Esophagus squamous epithelium (tissue), 5 donors: ENCODE results near the gene TRIM33. TPM values are rescaled to one million over a fixed set of nuclear protein-coding genes. Genes with fewer than 3 reads are reported as not detected.

Experiments
- DNase-seq: peaks from one replicate; lab custom pipeline; 2025; lab: John Stamatoyannopoulos, UW
- H3K27ac ChIP-seq, 4 donors: fragments of 200-600 bp; sonication (generic); one replicate each; pipeline ENCODE4 v1.5.1; 2016 to 2019; ENCODE audit warnings: mild to moderate bottlenecking in 1 of 4
- H3K27me3 ChIP-seq, 4 donors: fragments of 200-600 bp; sonication (generic); 1 replicate in 3 of 4; 2 replicates in 1 of 4; pipeline versions ENCODE4 v1.5.1 to v1.6.0; 2017 to 2021; ENCODE audit warnings: antibody characterized with exemption in 1 of 4
- H3K36me3 ChIP-seq, 3 donors: fragments of 200-600 bp; sonication (generic); one replicate each; pipeline ENCODE4 v1.5.1; 2016 to 2019
- H3K4me1 ChIP-seq, 3 donors: fragments of 200-600 bp; sonication (generic); one replicate each; pipeline ENCODE4 v1.5.1; 2017 to 2019
- H3K4me3 ChIP-seq, 4 donors: fragments of 200-600 bp; sonication (generic); 1 replicate in 3 of 4; 2 replicates in 1 of 4; pipeline ENCODE4 v1.5.1; 2016 to 2019; ENCODE audit warnings: mild to moderate bottlenecking in 2 of 4, moderate library complexity in 1 of 4
- H3K9me3 ChIP-seq, 3 donors: fragments of 200-600 bp; sonication (generic); one replicate each; pipeline ENCODE4 v1.5.1; 2016 to 2019
- POLR2A ChIP-seq, 4 donors: fragments of 450-650 bp; IDR thresholded peaks; one replicate each; pipeline ENCODE4 v1.6.1; 2017; ENCODE audit warnings: antibody characterized with exemption in 4 of 4, mild to moderate bottlenecking in 4 of 4, moderate library complexity in 3 of 4
- WGBS, 2 donors: methylation state at CpG; one replicate each; pipeline ENCODE4 v1.1.5; 2018; 5-methylcytosine and 5-hydroxymethylcytosine counted together
- intact Hi-C: fragments of 100-400 bp; cut with DNase I; formaldehyde crosslinking; loops from one replicate; pipeline ENCODE4 v1.15.0; 2022
- total RNA-seq, 4 donors: library from RNA; depleted of rRNA; stranded (reverse); fragments of >200 nt; gene quantifications; one replicate each; pipeline ENCODE4 v1.1.0, GENCODE V29; 2016
- TF ChIP-seq, protein P1 (sequence below), 6 experiments: fragments of 450-650 bp in 4 of 6; fragments of 200-600 bp in 2 of 6; sonication (generic) in 2 of 6; IDR thresholded peaks; one replicate each; pipeline ENCODE4 v1.5.1; 2016 to 2019; ENCODE audit warnings: antibody characterized with exemption in 6 of 6, mild to moderate bottlenecking in 4 of 6, moderate library complexity in 4 of 6
- donor health status: DM: yes; HTN: yes; CAD: no.

The TRIM33 gene
- total RNA-seq, 4 donors from 2014 or later = 19.1 to 38.7 (median 25.4) TPM

DNA sequence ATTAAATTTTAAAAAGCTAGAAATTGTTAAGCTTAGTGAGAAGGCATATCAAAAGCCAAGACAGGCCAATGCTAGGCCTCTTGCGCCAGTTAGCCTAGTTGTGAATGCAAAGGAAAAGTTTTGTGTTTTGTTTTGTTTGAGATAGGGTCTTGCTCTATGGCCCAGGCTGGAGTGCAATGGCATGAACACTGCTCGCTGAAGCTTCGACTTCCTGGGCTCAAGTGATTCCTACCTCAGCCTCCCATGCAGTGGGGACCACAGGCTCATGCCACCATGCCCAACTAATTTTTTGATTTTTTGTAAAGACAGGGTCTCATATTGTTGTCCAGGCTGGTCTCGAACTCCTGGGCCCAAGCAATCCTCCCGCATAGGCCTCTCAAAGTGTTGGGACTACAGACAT, 40.3 kb downstream of the TRIM33 start:
- Histone ChIP-seq H3K4me3 (no peak overlapping the region), H3K27me3 (no peaks in the 10 kb centered on the region), H3K36me3 (peaks cover 0 to 5% (median 0%) of the 10 kb centered on the region in 3 donors), H3K27ac (no peak overlapping the region), H3K4me1 (peaks cover 10 to 53% (median 15%) of the 10 kb centered on the region in 3 donors), H3K9me3 (no peaks in the 10 kb centered on the region)
- TF ChIP-seq POLR2A (IDR thresholded peaks at IDR 0.05) = no peak
- TF ChIP-seq, protein P1, sequence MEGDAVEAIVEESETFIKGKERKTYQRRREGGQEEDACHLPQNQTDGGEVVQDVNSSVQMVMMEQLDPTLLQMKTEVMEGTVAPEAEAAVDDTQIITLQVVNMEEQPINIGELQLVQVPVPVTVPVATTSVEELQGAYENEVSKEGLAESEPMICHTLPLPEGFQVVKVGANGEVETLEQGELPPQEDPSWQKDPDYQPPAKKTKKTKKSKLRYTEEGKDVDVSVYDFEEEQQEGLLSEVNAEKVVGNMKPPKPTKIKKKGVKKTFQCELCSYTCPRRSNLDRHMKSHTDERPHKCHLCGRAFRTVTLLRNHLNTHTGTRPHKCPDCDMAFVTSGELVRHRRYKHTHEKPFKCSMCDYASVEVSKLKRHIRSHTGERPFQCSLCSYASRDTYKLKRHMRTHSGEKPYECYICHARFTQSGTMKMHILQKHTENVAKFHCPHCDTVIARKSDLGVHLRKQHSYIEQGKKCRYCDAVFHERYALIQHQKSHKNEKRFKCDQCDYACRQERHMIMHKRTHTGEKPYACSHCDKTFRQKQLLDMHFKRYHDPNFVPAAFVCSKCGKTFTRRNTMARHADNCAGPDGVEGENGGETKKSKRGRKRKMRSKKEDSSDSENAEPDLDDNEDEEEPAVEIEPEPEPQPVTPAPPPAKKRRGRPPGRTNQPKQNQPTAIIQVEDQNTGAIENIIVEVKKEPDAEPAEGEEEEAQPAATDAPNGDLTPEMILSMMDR (IDR thresholded peaks at IDR 0.05) = no peak
- intact Hi-C loops = no loop called here
- 64 to 74% methylated on average over 4 to 5 of the region's 5 CpGs for WGBS, 2 donors
- DNase-seq = no peak

DNA sequence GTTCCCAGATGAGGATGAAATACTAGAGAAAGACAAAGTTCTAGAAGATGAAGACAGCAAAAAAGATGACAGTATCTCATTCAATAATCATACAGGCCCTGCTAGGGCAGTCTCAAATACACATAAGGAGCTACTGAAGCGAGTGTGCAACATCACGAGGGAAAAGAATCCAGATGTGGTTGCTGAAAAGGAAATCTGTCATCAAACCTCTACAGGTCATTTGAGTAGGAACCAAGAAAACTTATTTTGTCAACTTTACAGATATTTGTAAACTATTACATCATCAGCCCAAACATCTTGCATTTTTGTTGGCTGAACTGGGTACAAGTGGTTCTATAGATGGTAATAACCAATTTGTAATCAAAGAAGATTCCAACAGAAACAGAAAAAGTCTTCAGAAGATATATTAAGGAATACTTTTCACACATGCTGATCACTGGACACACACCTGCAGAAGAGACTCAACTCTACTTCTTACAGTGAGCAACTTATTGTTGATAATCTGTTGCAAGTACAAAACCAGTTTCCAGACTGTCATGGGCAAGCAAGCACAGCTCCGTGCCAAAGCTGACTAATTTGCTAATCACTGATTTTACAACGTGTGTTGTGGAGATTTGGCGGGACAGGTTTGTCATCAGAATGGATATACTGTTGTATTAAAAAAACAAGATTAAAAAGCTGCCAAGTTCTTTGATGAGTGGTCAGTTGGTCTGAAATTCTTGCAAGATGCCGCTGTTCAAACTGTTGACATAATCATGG, 42.1 kb downstream of the TRIM33 start:
- peak overlapping the region in 3 of 4 donors; percentile 5 to 34 (median 6) for H3K27ac ChIP-seq
- WGBS, 2 donors = 41 to 52% methylated on average over 6 of the region's 6 CpGs
- intact Hi-C loops = no loop called here
- no peaks in the 10 kb centered on the region for H3K27me3 ChIP-seq
- no peak for DNase-seq
- peaks cover 10 to 60% (median 15%) of the 10 kb centered on the region in 3 donors for H3K4me1 ChIP-seq
- no peak for TF ChIP-seq POLR2A (IDR thresholded peaks at IDR 0.05)
- H3K9me3 ChIP-seq = no peaks in the 10 kb centered on the region
- H3K4me3 ChIP-seq = no peak overlapping the region
- peaks cover 0 to 5% (median 0%) of the 10 kb centered on the region in 3 donors for H3K36me3 ChIP-seq

DNA sequence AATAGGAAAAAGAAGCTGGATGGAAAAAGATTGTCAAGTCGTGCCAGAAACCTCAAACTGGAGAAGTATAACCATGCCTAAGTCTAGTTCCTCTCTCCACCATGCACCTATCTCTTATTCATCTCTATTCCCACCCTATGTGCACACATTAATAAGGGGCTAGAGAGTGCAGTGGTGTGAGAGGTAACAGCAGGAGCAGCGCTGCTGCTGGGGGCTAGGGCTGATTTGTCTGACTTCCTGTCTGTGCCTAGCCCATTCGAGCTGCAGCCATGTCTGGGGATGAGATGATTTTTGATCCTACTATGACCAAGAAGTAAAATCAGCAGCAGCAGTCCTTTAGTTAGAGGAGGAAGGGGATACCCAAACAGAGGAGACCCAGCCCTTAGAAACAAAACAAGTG, 43.0 kb downstream of the TRIM33 start:
- TF ChIP-seq, protein P1 (IDR thresholded peaks at IDR 0.05) = no peak
- TF ChIP-seq POLR2A (IDR thresholded peaks at IDR 0.05) = no peak
- intact Hi-C loops = no loop called here
- no peaks in the 10 kb centered on the region for H3K27me3 ChIP-seq
- peaks cover 0 to 5% (median 0%) of the 10 kb centered on the region in 3 donors for H3K36me3 ChIP-seq
- no peaks in the 10 kb centered on the region for H3K9me3 ChIP-seq
- no peak for DNase-seq
- H3K4me1 ChIP-seq = peaks cover 10 to 55% (median 15%) of the 10 kb centered on the region in 3 donors
- H3K4me3 ChIP-seq = no peak overlapping the region
- WGBS, 2 donors = 52 to 62% methylated on average over 1 to 3 of the region's 3 CpGs
- H3K27ac ChIP-seq = peak overlapping the region in 1 of 4 donors; percentile 6

DNA sequence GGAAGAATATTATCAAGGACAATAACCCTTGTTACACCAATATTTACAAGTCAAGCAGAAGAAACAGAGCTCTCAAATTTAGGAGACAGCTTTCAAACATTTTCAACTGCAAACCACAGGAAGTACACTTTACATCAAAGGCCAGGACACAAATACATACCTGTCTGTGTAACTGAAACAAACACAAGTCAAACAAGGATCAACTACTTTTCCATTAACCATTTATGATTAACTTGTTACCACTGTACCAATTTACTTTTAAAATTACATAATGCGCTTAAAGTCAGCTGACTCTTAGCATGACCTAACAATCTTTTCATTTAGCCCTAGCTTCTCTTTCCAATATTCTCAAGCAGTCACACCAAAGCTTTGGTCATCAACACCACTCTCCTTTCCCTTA, 43.5 kb downstream of the TRIM33 start:
- no peaks in the 10 kb centered on the region for H3K9me3 ChIP-seq
- no peak overlapping the region for H3K4me3 ChIP-seq

DNA sequence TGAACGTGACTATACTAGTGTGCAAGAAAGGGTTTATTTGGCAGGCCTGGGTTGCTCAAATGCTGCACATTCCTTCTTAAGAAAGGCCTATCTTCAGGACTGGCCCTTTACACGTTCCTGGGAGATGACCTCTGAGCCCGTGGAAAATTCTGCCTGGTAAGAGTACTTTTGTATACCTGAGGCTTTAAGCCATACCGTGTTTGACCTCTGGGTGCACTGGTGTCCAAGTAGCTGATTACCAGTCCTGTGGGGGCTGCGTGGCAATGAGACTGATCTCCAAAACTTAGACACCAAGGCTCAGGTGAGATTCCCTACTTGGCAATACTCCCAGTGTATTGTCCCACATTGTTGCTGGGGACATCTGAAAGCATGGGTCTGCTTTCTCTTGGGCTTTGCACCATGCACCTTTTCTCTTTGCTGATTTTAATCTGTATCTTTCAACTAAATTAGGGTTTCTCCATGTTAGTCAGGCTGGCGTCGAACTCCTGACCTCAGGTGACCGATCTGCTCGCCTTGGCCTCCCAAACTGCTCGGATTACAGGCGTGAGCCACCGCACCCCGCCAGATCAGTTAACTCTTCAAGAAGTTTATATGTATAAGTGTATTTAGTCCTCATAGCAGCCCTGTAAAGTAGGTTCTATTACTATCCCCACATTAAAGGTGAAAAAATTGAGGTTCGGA, 44.5 kb downstream of the TRIM33 start:
- TF ChIP-seq POLR2A (IDR thresholded peaks at IDR 0.05) = no peak
- TF ChIP-seq, protein P1 (IDR thresholded peaks at IDR 0.05) = no peak
- no peak for DNase-seq
- H3K27me3 ChIP-seq = no peaks in the 10 kb centered on the region
- H3K36me3 ChIP-seq = peaks cover 0 to 16% (median 0%) of the 10 kb centered on the region in 3 donors
- H3K4me3 ChIP-seq = no peak overlapping the region
- H3K4me1 ChIP-seq = peaks cover 10 to 55% (median 15%) of the 10 kb centered on the region in 3 donors
- 95% methylated on average over 13 to 14 of the region's 14 CpGs for WGBS, 2 donors
- no peak overlapping the region for H3K27ac ChIP-seq
- H3K9me3 ChIP-seq = no peaks in the 10 kb centered on the region
- intact Hi-C loops = no loop called here

More for the DNA sequence above, 43.5 kb downstream of the TRIM33 start:
- no peak for DNase-seq
- Histone ChIP-seq H3K4me1 (peaks cover 10 to 55% (median 15%) of the 10 kb centered on the region in 3 donors), H3K27ac (peak overlapping the region in 2 of 4 donors; percentile 11 to 26), H3K27me3 (no peaks in the 10 kb centered on the region), H3K36me3 (peaks cover 0 to 6% (median 0%) of the 10 kb centered on the region in 3 donors)
- TF ChIP-seq, protein P1 (IDR thresholded peaks at IDR 0.05) = no peak
- no peak for TF ChIP-seq POLR2A (IDR thresholded peaks at IDR 0.05)
- 90 to 95% methylated on average over 1 of the region's 1 CpG for WGBS, 2 donors
- intact Hi-C loops = no loop called here
